Uterus (tissue), 4 donors: Measurements from ENCODE around the gene BTBD9. TPM values are rescaled to one million over a fixed set of nuclear protein-coding genes. Genes with fewer than 3 reads are reported as not detected.

Source experiments
- DNase-seq, 2 donors: peaks; one replicate each; pipeline ENCODE4 v3.0.0-alpha.2; 2019 to 2020
- H3K27ac ChIP-seq, 2 donors: fragments of 200-600 bp; sonication (generic); 1 replicate in 1 of 2; 2 replicates in 1 of 2; pipeline ENCODE4 v1.5.1; 2016 to 2018
- H3K27me3 ChIP-seq, 2 donors: fragments of 200-600 bp; sonication (generic); one replicate each; pipeline ENCODE4 v1.5.1; 2018 to 2019; ENCODE audit warnings: control low read depth in 1 of 2
- H3K36me3 ChIP-seq, 2 donors: fragments of 200-600 bp; sonication (generic); one replicate each; pipeline ENCODE4 v1.5.1; 2019; ENCODE audit warnings: control low read depth in 1 of 2
- H3K4me1 ChIP-seq, 2 donors: fragments of 200-600 bp; sonication (generic); one replicate each; pipeline ENCODE4 v1.5.1; 2018 to 2019; ENCODE audit warnings: control low read depth in 1 of 2
- H3K4me3 ChIP-seq, 2 donors: fragments of 200-600 bp; sonication (generic); 1 replicate in 1 of 2; 2 replicates in 1 of 2; pipeline ENCODE4 v1.5.1; 2018 to 2019; ENCODE audit warnings: mild to moderate bottlenecking in 1 of 2
- H3K9me3 ChIP-seq, 2 donors: fragments of 200-600 bp; sonication (generic); one replicate each; pipeline ENCODE4 v1.5.1; 2019; ENCODE audit warnings: control low read depth in 1 of 2
- POLR2A ChIP-seq, 2 donors: fragments of 450-650 bp; IDR thresholded peaks; one replicate each; pipeline ENCODE4 v1.6.1; 2016; ENCODE audit warnings: antibody characterized with exemption in 2 of 2, mild to moderate bottlenecking in 1 of 2, moderate library complexity in 1 of 2
- intact Hi-C: fragments of 100-400 bp; cut with DNase I; formaldehyde crosslinking; loops from one replicate; pipeline ENCODE4 v1.15.1; 2023; ENCODE audit warnings: low total_unique reads
- total RNA-seq, 4 donors: library from RNA; depleted of rRNA in 3 of 4; stranded (reverse); fragments of >200 nt in 3 of 4; gene quantifications; one replicate each; pipeline versions ENCODE4 v1.1.0 to v1.2.4, GENCODE V29; 2014 to 2023
- TF ChIP-seq, protein P1 (sequence below), 4 experiments: fragments of 200-600 bp in 2 of 4; fragments of 450-650 bp in 2 of 4; sonication (generic) in 2 of 4; IDR thresholded peaks; one replicate each; pipeline ENCODE4 v1.5.1; 2016 to 2019; ENCODE audit warnings: antibody characterized with exemption in 4 of 4, mild to moderate bottlenecking in 2 of 4, moderate library complexity in 1 of 4
- donor health status: DM: yes; HTN: yes; CAD: no.

Gene BTBD9
- total RNA-seq, 4 donors from 2014 or later, result 10.3 to 50.3 (median 34.4) TPM

DNA sequence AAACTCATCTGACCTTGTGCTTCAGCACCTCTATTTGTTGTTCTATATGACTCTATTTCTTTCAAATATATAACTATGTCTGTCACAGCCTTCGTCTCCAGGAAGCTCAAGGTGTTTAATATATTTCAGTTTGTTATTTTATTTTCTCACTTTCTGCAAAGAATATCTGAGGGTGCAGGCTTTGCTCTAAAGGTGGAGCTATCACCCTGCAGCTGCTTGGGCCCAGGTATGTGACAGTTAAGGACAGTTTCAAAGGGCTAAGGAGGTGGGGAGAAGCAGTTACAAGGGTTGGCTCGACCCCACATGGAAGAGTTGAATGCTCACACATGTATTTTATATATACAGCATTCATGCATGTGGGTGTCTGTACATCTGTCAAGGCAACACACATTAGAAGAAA, 405.6 kb downstream of the BTBD9 start:
- DNase-seq, result no peak
- no peaks in the 10 kb centered on the region for H3K36me3 ChIP-seq
- no peaks in the 10 kb centered on the region for H3K4me1 ChIP-seq
- no peaks in the 10 kb centered on the region for H3K9me3 ChIP-seq
- no peak overlapping the region for H3K27ac ChIP-seq
- intact Hi-C loops, result no loop called here
- TF ChIP-seq, protein P1, sequence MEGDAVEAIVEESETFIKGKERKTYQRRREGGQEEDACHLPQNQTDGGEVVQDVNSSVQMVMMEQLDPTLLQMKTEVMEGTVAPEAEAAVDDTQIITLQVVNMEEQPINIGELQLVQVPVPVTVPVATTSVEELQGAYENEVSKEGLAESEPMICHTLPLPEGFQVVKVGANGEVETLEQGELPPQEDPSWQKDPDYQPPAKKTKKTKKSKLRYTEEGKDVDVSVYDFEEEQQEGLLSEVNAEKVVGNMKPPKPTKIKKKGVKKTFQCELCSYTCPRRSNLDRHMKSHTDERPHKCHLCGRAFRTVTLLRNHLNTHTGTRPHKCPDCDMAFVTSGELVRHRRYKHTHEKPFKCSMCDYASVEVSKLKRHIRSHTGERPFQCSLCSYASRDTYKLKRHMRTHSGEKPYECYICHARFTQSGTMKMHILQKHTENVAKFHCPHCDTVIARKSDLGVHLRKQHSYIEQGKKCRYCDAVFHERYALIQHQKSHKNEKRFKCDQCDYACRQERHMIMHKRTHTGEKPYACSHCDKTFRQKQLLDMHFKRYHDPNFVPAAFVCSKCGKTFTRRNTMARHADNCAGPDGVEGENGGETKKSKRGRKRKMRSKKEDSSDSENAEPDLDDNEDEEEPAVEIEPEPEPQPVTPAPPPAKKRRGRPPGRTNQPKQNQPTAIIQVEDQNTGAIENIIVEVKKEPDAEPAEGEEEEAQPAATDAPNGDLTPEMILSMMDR (IDR thresholded peaks at IDR 0.05), result no peak
- TF ChIP-seq POLR2A (IDR thresholded peaks at IDR 0.05), result no peak
- H3K27me3 ChIP-seq, result no peaks in the 10 kb centered on the region
- H3K4me3 ChIP-seq, result no peak overlapping the region

DNA sequence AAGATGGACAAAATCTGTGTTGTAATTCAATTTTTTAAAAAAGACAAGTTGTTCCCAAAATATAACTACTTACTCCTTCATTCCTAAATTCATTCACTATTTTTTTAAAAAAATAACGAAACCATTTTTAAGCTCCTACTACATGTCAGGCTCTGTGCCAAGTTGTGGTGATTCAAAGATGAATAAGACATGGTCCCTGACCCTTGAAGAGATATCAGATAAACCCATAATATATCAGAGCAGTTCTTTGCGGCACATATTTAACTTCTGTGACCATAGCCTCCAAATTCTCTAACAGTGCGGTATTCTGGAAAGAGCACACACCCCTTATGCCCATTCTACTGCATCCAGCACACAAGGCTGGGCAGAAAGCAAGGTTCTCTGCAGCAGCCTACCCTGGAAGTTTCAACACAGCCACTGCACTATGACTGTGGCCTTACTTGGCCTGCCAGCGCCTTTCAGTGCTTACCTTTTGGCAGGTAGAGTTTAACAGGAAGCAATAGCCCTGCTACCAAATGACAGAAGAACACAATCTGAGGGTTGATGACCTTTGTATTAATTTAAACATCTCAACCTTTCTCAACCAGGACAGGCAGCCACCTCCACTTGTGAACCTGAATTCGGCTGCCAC, 406.5 kb downstream of the BTBD9 start:
- Histone ChIP-seq H3K27ac (no peak overlapping the region), H3K4me3 (no peak overlapping the region), H3K4me1 (no peaks in the 10 kb centered on the region), H3K9me3 (no peaks in the 10 kb centered on the region), H3K27me3 (no peaks in the 10 kb centered on the region), H3K36me3 (no peaks in the 10 kb centered on the region)
- no peak for DNase-seq
- no peak for TF ChIP-seq POLR2A (IDR thresholded peaks at IDR 0.05)
- TF ChIP-seq, protein P1 (IDR thresholded peaks at IDR 0.05), result no peak
- intact Hi-C loops, result no loop called here

DNA sequence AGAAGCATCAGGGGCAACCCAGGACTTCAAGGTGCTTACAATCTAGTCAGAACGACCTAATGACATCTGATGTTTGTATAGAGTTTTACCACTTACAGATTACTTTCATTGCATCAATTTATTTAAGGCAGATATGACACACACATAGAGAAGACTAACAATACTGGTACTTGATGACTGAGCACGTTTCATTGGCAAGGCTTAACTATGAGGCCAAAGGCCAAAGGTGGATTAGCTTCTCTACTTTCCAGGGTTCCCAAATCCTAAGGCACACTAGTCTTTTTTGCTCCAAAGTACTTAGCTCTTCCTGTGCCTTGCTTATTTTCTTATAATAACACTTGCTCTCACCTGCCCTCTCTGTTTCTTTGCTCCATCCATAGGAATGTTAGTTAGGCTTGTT, 414.0 kb downstream of the BTBD9 start:
- Histone ChIP-seq H3K27me3 (no peaks in the 10 kb centered on the region), H3K4me3 (no peak overlapping the region), H3K9me3 (no peaks in the 10 kb centered on the region), H3K4me1 (no peaks in the 10 kb centered on the region), H3K27ac (no peak overlapping the region), H3K36me3 (no peaks in the 10 kb centered on the region)
- TF ChIP-seq, protein P1 (IDR thresholded peaks at IDR 0.05), result no peak
- no peak for TF ChIP-seq POLR2A (IDR thresholded peaks at IDR 0.05)
- DNase-seq, result no peak
- intact Hi-C loops, result no loop called here

DNA sequence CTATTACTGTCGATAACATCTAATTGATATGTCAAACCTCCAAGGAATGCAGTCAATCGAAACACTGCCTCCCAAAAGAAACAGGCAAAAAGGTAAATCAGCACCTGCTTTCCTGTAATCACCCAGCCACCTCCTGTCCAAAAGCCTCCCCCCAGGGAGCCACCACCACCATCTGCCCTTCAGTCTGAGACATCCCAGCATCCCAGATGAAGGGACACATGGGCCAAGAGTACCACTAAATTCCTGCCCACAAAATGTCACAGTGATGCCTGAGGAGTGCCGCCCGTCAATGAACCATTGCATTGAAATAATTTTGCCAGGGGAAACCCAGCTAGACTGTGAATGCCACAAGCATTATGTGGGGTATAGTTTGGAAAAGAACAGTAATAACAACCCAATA, 418.5 kb downstream of the BTBD9 start:
- Histone ChIP-seq H3K4me3 (no peak overlapping the region), H3K36me3 (no peaks in the 10 kb centered on the region), H3K27ac (no peak overlapping the region), H3K9me3 (no peaks in the 10 kb centered on the region), H3K27me3 (no peaks in the 10 kb centered on the region), H3K4me1 (no peaks in the 10 kb centered on the region)
- TF ChIP-seq, protein P1 (IDR thresholded peaks at IDR 0.05), result no peak
- no peak for DNase-seq
- intact Hi-C loops, result no loop called here

DNA sequence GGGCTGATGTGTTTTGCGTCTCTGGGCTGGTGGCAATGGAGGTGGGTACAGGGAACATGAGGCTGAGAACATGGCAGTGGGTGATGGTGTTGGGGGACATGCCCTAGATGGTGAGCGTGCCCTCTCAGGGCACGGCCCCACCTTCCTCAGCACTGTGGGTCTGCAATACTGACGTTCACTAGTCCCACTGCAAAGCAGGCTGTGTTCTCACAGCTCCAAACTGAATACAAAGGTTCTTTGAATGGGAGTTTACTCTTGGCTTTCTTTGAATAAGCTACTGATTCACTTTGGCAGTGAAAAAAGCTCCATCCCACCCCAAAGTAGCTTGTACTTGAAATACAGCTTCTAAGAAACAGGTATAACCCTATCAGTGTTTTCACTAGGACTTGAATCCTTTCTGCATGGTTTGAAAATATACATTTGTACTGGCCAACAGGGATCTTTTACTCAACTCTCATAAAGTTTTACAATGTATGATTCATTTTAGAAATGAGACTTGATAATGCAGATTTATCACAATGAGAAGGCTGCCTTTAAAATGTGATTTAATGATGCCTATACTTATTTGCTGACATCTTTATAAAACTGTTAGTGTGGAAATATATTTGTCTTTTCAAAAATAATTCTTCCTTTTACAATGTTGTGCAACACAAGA, 419.5 kb downstream of the BTBD9 start:
- Histone ChIP-seq H3K27ac (no peak overlapping the region), H3K36me3 (no peaks in the 10 kb centered on the region), H3K4me1 (no peaks in the 10 kb centered on the region), H3K27me3 (no peaks in the 10 kb centered on the region), H3K9me3 (no peaks in the 10 kb centered on the region), H3K4me3 (no peak overlapping the region)
- intact Hi-C loops, result no loop called here
- no peak for DNase-seq
- TF ChIP-seq POLR2A (IDR thresholded peaks at IDR 0.05), result no peak
- TF ChIP-seq, protein P1 (IDR thresholded peaks at IDR 0.05), result no peak
